ENCODE measurements around the gene ARMC5. TPM values are rescaled to one million over a fixed set of nuclear protein-coding genes. Genes with fewer than 3 reads are reported as not detected.

The ARMC5 gene
- polyA plus RNA-seq, 1 of the 3 experiments (the other 2 are of a cell fraction), result 8.9 TPM

GRCh38 chr16:31439519-31439918, 19.8 kb upstream of the ARMC5 start:
- ChIA-PET POLR2A (no interaction called here), CTCF (interaction anchor here (1.2 to 3.9 kb wide), 4 partner anchors 10 to 297 kb away, joined by 3 to 33 read pairs (median 8); partner anchors contain the start of gene COX6A2)
- no peak overlapping the region for H3K4me3 ChIP-seq (ENCODE audit: low read depth in 2 of 2, low read length in 1 of 2)
- H4K20me1 ChIP-seq (ENCODE audit: insufficient read depth), result no peaks in the 10 kb centered on the region
- peaks cover 0 to 5% of the 10 kb centered on the region in 2 experiments; a peak in 1 of 4 replicates for H3K4me1 ChIP-seq (ENCODE audit: control insufficient read depth in 1 of 2, insufficient read depth in 2 of 2, low read depth in 1 of 2, low read length in 1 of 2)
- H3K27ac ChIP-seq (ENCODE audit: low read depth in 2 of 2, low read length in 1 of 2), result no peak overlapping the region
- no peaks in the 10 kb centered on the region for H3K9me3 ChIP-seq
- H2AFZ ChIP-seq (ENCODE audit: low read depth), result no peak overlapping the region
- no peaks in the 10 kb centered on the region for H3K36me3 ChIP-seq (replicated peaks in 1 of 2; ENCODE audit: control insufficient read depth in 1 of 2, insufficient read depth in 2 of 2, low read length in 1 of 2)
- TF ChIP-seq TAF1 (IDR thresholded peaks at IDR 0.05; ENCODE audit: borderline replicate concordance, low read depth, low read length) (no peak), PBX3 (IDR thresholded peaks at IDR 0.05) (no peak), ELF1 (IDR thresholded peaks at IDR 0.05) (no peak)
- no peak overlapping the region for H3K9ac ChIP-seq
- no peak overlapping the region for H3K4me2 ChIP-seq
- 88% methylated on average over 3 of the region's 3 CpGs for WGBS (ENCODE audit: low lambda C conversion rate)
- H3K79me2 ChIP-seq (ENCODE audit: insufficient read depth), result no peaks in the 10 kb centered on the region
- DNase-seq, result no peak
- H3F3A ChIP-seq (replicated peaks; ENCODE audit: insufficient read depth), result peaks cover 24% of the 10 kb centered on the region
- no peaks in the 10 kb centered on the region for H3K27me3 ChIP-seq (ENCODE audit: insufficient read depth)
- no peaks in the 10 kb centered on the region for H3K9me2 ChIP-seq

GRCh38 chr16:31440516-31441184, 18.7 kb upstream of the ARMC5 start:
- no peak overlapping the region for H3K9ac ChIP-seq
- 74% methylated on average over 4 of the region's 4 CpGs for WGBS (ENCODE audit: low lambda C conversion rate)
- no peaks in the 10 kb centered on the region for H3K27me3 ChIP-seq (ENCODE audit: insufficient read depth)
- no peak overlapping the region for H3K4me2 ChIP-seq
- peak overlapping the region in 1 of 2 experiments; percentile 51; a peak in 1 of 4 replicates for H3K27ac ChIP-seq (ENCODE audit: low read depth in 2 of 2, low read length in 1 of 2)
- no peaks in the 10 kb centered on the region for H3K79me2 ChIP-seq (ENCODE audit: insufficient read depth)
- H3K36me3 ChIP-seq (replicated peaks in 1 of 2; ENCODE audit: control insufficient read depth in 1 of 2, insufficient read depth in 2 of 2, low read length in 1 of 2), result no peaks in the 10 kb centered on the region
- ChIA-PET POLR2A (interaction anchor here (0.8 kb wide), 1 partner anchor 261 kb away, joined by 4 read pairs; the partner anchor contains the start of gene FUS), CTCF (interaction anchor here (0.8 to 6.7 kb wide), 6 partner anchors 9 to 456 kb away, joined by 3 to 80 read pairs (median 10); partner anchors contain the start of genes ARMC5, COX6A2 and HSD3B7)
- no peaks in the 10 kb centered on the region for H3K9me3 ChIP-seq
- peaks cover 0 to 5% of the 10 kb centered on the region in 2 experiments; a peak in 1 of 4 replicates for H3K4me1 ChIP-seq (ENCODE audit: control insufficient read depth in 1 of 2, insufficient read depth in 2 of 2, low read depth in 1 of 2, low read length in 1 of 2)
- DNase-seq, result no peak
- no peak overlapping the region for H2AFZ ChIP-seq (ENCODE audit: low read depth)
- TF ChIP-seq GATA2 (CRISPR knock-in tag; IDR thresholded peaks at IDR 0.05) (no peak), PBX3 (IDR thresholded peaks at IDR 0.05) (no peak), TAF1 (IDR thresholded peaks at IDR 0.05; ENCODE audit: borderline replicate concordance, low read depth, low read length) (no peak), TEAD4 (IDR thresholded peaks at IDR 0.05; ENCODE audit: borderline replicate concordance, insufficient read depth) (no peak), RCOR1 (IDR thresholded peaks at IDR 0.05; ENCODE audit: low read length) (no peak), SIN3A (IDR thresholded peaks at IDR 0.05; ENCODE audit: borderline replicate concordance, low read depth, low read length) (no peak), SMC3 (IDR thresholded peaks at IDR 0.05; ENCODE audit: low read depth, low read length) (no peak), CTCF (IDR thresholded peaks at IDR 0.05) (no peak), NRF1 (IDR thresholded peaks at IDR 0.05; ENCODE audit: low read depth, low read length) (no peak), RFX5 (IDR thresholded peaks at IDR 0.05; ENCODE audit: low read length) (no peak), MAX (IDR thresholded peaks at IDR 0.05; ENCODE audit: low read depth) (no peak), CHD2 (IDR thresholded peaks at IDR 0.05; ENCODE audit: low read length, partially characterized antibody) (no peak), ZBTB33 (IDR thresholded peaks at IDR 0.05; ENCODE audit: borderline replicate concordance, low read depth) (no peak), IRF3 (IDR thresholded peaks at IDR 0.05; ENCODE audit: low read depth, low read length) (no peak)
- no peaks in the 10 kb centered on the region for H4K20me1 ChIP-seq (ENCODE audit: insufficient read depth)
- peaks cover 24% of the 10 kb centered on the region for H3F3A ChIP-seq (replicated peaks; ENCODE audit: insufficient read depth)
- H3K4me3 ChIP-seq (ENCODE audit: low read depth in 2 of 2, low read length in 1 of 2), result no peak overlapping the region
- no peaks in the 10 kb centered on the region for H3K9me2 ChIP-seq
